Transverse colon (tissue), 4 donors: ENCODE results near the gene ITGBL1. TPM values are rescaled to one million over a fixed set of nuclear protein-coding genes. Genes with fewer than 3 reads are reported as not detected.

Experiments
- DNase-seq: peaks from one replicate; pipeline ENCODE4 v3.0.0-alpha.2; 2019
- H3K27ac ChIP-seq, 4 donors: fragments of 200-600 bp; sonication (generic); 2 replicates each; pipeline ENCODE4 v1.5.1; 2016 to 2018; ENCODE audit warnings: inconsistent platforms in 4 of 4
- H3K27me3 ChIP-seq: fragments of 200-600 bp; sonication (generic); 2 replicates; pipeline ENCODE4 v1.5.1; 2017; ENCODE audit warnings: inconsistent platforms
- H3K36me3 ChIP-seq, 4 donors: fragments of 200-600 bp; sonication (generic); 2 replicates each; pipeline ENCODE4 v1.5.1; 2017 to 2019; ENCODE audit warnings: inconsistent platforms in 4 of 4
- H3K4me1 ChIP-seq, 4 donors: fragments of 200-600 bp; sonication (generic); 2 replicates each; pipeline ENCODE4 v1.5.1; 2017 to 2020; ENCODE audit warnings: inconsistent platforms in 4 of 4
- H3K4me3 ChIP-seq, 4 donors: fragments of 200-600 bp; sonication (generic); 1 replicate in 1 of 4; 2 replicates in 3 of 4; pipeline versions ENCODE4 v1.5.1 to v1.6.1; 2017 to 2019; ENCODE audit warnings: inconsistent platforms in 4 of 4
- H3K9me3 ChIP-seq, 2 donors: fragments of 200-600 bp; sonication (generic); 2 replicates each; pipeline ENCODE4 v1.5.1; 2017 to 2019; ENCODE audit warnings: inconsistent platforms in 2 of 2
- EP300 ChIP-seq: sonication (generic); formaldehyde crosslinking; IDR thresholded peaks from one replicate; pipeline ENCODE4 v1.6.1; 2017; ENCODE audit warnings: antibody characterized with exemption, low read depth
- POLR2A ChIP-seq: fragments of 450-650 bp; IDR thresholded peaks from one replicate; pipeline ENCODE4 v1.6.1; 2016; ENCODE audit warnings: antibody characterized with exemption, mild to moderate bottlenecking, moderate library complexity
- POLR2AphosphoS5 ChIP-seq, 3 donors: sonication (generic); formaldehyde crosslinking; IDR thresholded peaks; one replicate each; pipeline ENCODE4 v1.6.1; 2016; ENCODE audit warnings: antibody characterized with exemption in 3 of 3
- WGBS, 2 donors: methylation state at CpG; one replicate each; pipeline ENCODE4 v1.1.5; 2018; ENCODE audit warnings: low coverage in 1 of 2; 5-methylcytosine and 5-hydroxymethylcytosine counted together
- in situ Hi-C, 4 donors: fragments of 200-750 bp; cut with MboI; loops; one replicate each; pipeline versions ENCODE4 v1.15.0 to v1.15.1; 2017; ENCODE audit warnings: low sequenced_read_pairs in 3 of 4, low pct_ligation_motif_present in 1 of 4, low pct_unique_long_range_greater_than_20kb in 1 of 4
- intact Hi-C: fragments of 100-400 bp; cut with DNase I; formaldehyde crosslinking; loops from one replicate; pipeline ENCODE4 v1.15.1; 2023; ENCODE audit warnings: low total_unique reads
- total RNA-seq, 4 donors: library from RNA; depleted of rRNA; stranded (reverse); fragments of >200 nt; gene quantifications; one replicate each; pipeline ENCODE4 v1.1.0, GENCODE V29; 2016
- TF ChIP-seq, protein P1 (sequence below), 5 experiments: fragments of 200-600 bp in 3 of 5; fragments of 450-650 bp in 2 of 5; sonication (generic) in 3 of 5; IDR thresholded peaks; 1 replicate in 2 of 5; 2 replicates in 3 of 5; pipeline ENCODE4 v1.5.1; 2016 to 2017; ENCODE audit warnings: antibody characterized with exemption in 5 of 5, inconsistent platforms in 3 of 5, mild to moderate bottlenecking in 2 of 5, moderate library complexity in 1 of 5

Gene ITGBL1
- total RNA-seq, 4 donors from 2014 or later: 0.48 to 0.80 (median 0.68) TPM; not detected in 1

DNA sequence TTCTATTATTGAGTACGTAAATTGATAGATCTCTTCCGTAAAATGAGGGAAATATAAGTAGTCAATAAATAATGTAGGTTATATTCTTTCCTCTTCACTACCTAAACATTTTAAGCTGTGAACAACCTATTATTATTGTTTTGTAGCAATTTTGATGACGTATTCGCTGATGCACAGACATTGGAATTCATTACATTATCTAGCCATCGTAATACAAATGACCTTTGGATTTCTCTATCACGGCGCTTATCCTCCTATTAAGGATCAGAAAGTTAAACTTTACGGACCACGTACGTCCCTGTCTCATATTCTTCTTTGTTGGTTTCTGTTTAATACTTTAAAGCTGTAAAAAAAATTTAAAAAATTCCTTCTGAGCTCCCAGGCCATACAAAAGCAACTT lies 264.9 kb downstream of the ITGBL1 start:
- intact Hi-C loops: no loop called here
- TF ChIP-seq POLR2AphosphoS5 (IDR thresholded peaks at IDR 0.05) (no peak), EP300 (no peak)
- TF ChIP-seq, protein P1, sequence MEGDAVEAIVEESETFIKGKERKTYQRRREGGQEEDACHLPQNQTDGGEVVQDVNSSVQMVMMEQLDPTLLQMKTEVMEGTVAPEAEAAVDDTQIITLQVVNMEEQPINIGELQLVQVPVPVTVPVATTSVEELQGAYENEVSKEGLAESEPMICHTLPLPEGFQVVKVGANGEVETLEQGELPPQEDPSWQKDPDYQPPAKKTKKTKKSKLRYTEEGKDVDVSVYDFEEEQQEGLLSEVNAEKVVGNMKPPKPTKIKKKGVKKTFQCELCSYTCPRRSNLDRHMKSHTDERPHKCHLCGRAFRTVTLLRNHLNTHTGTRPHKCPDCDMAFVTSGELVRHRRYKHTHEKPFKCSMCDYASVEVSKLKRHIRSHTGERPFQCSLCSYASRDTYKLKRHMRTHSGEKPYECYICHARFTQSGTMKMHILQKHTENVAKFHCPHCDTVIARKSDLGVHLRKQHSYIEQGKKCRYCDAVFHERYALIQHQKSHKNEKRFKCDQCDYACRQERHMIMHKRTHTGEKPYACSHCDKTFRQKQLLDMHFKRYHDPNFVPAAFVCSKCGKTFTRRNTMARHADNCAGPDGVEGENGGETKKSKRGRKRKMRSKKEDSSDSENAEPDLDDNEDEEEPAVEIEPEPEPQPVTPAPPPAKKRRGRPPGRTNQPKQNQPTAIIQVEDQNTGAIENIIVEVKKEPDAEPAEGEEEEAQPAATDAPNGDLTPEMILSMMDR (IDR thresholded peaks at IDR 0.05): no peak
- Histone ChIP-seq H3K9me3 (no peaks in the 10 kb centered on the region), H3K36me3 (no peaks in the 10 kb centered on the region), H3K4me1 (no peaks in the 10 kb centered on the region), H3K27ac (no peak overlapping the region), H3K27me3 (no peaks in the 10 kb centered on the region), H3K4me3 (no peak overlapping the region)
- 80 to 85% methylated on average over 10 of the region's 10 CpGs for WGBS, 2 donors
- no peak for DNase-seq
- in situ Hi-C loops: no loop called here

- Histone ChIP-seq H3K27me3 (no peaks in the 10 kb centered on the region), H3K9me3 (no peaks in the 10 kb centered on the region), H3K4me1 (no peaks in the 10 kb centered on the region), H3K36me3 (no peaks in the 10 kb centered on the region), H3K27ac (no peak overlapping the region), H3K4me3 (no peak overlapping the region)
- in situ Hi-C loops (no loop called here), intact Hi-C loops (no loop called here)
- DNase-seq: no peak
- 72 to 90% methylated on average over 3 of the region's 3 CpGs for WGBS, 2 donors
- TF ChIP-seq, protein P1 (IDR thresholded peaks at IDR 0.05): no peak
- TF ChIP-seq POLR2AphosphoS5 (IDR thresholded peaks at IDR 0.05): no peak
- no peak for TF ChIP-seq EP300
- TF ChIP-seq POLR2A: no peak
Measured at GRCh38 chr13:101718496-101718895, 266.0 kb downstream of the ITGBL1 start.

- WGBS, 2 donors: 72 to 91% methylated on average over 2 of the region's 2 CpGs
- Histone ChIP-seq H3K27ac (no peak overlapping the region), H3K27me3 (no peaks in the 10 kb centered on the region), H3K36me3 (no peaks in the 10 kb centered on the region), H3K9me3 (no peaks in the 10 kb centered on the region), H3K4me1 (no peaks in the 10 kb centered on the region), H3K4me3 (no peak overlapping the region)
- no peak for DNase-seq
- intact Hi-C loops: no loop called here
- no peak for TF ChIP-seq POLR2A
- no peak for TF ChIP-seq EP300
- no peak for TF ChIP-seq POLR2AphosphoS5 (IDR thresholded peaks at IDR 0.05)
- TF ChIP-seq, protein P1 (IDR thresholded peaks at IDR 0.05): no peak
- in situ Hi-C loops: no loop called here
Measured at GRCh38 chr13:101726681-101727080, 274.2 kb downstream of the ITGBL1 start.

DNA sequence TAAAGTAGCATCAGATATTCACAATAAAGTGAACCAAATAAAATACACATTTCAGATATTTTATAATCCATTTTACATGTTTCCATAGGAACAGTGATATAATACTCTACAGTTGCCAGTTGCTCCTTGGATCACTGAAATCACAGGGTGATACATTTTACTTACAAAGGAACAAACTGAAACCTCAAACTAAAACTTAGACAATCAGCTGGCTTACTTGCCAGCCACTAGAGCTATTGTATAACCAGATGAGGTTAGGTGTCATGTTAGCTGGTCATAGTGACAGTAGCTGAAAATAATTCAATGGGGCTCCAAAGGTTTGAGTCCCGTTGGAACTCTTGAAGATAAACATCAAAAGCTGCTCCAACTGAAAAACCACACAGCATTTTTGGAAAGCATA lies 274.6 kb downstream of the ITGBL1 start:
- WGBS, 2 donors: 48 to 60% methylated on average over 1 of the region's 1 CpG
- intact Hi-C loops: no loop called here
- in situ Hi-C loops: no loop called here

More for the DNA sequence above, 274.6 kb downstream of the ITGBL1 start:
- Histone ChIP-seq H3K4me1 (no peaks in the 10 kb centered on the region), H3K9me3 (no peaks in the 10 kb centered on the region), H3K27ac (no peak overlapping the region), H3K27me3 (no peaks in the 10 kb centered on the region), H3K4me3 (no peak overlapping the region), H3K36me3 (no peaks in the 10 kb centered on the region)
- DNase-seq: no peak
- TF ChIP-seq POLR2AphosphoS5 (IDR thresholded peaks at IDR 0.05) (no peak), POLR2A (no peak), EP300 (no peak)
- TF ChIP-seq, protein P1 (IDR thresholded peaks at IDR 0.05): no peak
